NCI-H2196 (cell line): ENCODE results near the gene PRKN.

Experiments used
- DNase-seq: peaks from one replicate; lab custom pipeline; 2025; ENCODE audit not compliant: unreplicated experiment; lab: John Stamatoyannopoulos, UW

PRKN gene

GRCh38 chr6:161442420-161442819, 1285.1 kb downstream of the PRKN start:
- no peak for DNase-seq

GRCh38 chr6:161440299-161440698, 1287.3 kb downstream of the PRKN start:
- no peak for DNase-seq

DNA sequence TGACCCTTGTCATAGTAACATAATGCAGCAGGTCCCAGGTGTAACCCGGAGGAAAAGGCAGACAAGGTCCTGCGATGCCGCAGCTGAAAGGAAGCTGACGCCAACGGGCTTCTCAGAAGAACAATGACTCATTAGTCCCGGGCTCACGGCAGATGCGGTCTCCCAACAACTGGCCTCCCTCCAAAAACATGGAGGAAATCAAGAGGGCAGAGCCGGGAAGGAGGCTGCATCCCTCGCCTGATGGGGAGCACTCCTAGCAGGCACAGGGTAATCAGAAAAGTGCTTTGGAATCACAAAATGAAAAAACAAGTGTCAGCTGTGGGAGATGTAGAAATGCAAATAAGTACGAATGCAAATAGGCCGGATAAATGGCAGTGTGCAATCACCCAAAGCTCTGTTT, 1288.5 kb downstream of the PRKN start:
- peak; percentile 41 for DNase-seq

GRCh38 chr6:161438430-161439030, 1289.0 kb downstream of the PRKN start:
- DNase-seq: no peak

DNA sequence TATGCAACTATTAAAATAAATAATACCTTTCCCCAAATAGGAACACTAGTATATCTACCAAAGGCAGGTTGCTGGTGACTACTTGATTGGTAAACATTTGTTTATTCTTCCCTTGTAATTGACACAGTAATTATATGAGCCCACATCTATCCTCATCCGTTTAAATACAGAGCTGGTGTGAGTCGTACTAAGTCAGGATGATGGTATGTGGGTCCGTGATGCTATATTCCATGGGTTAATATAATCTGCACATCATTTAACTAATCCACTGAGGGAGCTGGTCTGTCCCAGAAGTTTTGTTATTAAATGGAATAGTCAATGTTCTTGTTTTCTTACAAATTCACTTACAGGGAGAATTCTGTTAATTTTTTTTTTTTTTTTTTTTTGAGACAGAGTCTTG, 1289.7 kb downstream of the PRKN start:
- DNase-seq: no peak

DNA sequence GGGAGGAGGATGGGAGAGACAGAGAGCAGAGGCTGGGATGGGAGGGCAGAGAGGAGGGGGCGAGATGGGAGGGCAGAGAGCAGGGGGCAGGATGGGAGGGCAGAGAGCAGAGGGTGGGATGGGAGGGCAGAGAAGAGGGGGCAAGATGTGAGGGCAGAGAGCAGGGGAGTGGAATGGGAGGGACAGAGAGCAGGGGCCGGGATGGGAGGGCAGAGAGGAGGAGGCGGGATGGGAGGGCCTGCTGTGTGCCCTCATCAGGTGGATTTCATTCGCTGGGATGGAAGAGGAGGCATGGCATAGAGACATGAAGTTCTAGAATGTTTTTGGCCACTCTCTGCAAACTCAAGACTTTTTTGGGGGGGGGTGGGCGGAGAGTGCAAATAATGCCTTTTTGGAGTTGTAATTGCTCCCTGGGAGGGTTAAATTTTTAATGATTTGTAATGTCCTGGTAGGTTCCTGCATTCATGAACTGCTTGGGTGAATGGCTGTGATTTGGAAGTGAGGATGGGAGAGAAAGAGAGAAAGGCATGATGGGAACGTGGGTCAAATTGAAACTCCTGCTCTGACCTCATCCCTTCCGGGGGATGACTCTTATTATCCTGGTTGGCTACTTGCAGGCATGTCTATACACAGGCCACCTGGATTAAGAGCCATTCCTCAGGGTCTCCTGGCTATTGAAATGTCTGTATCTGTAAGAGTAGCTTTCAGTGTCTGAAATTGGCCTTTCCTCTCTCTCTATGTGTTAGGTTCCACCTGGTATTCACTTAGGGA, 1291.3 kb downstream of the PRKN start:
- no peak for DNase-seq

DNA sequence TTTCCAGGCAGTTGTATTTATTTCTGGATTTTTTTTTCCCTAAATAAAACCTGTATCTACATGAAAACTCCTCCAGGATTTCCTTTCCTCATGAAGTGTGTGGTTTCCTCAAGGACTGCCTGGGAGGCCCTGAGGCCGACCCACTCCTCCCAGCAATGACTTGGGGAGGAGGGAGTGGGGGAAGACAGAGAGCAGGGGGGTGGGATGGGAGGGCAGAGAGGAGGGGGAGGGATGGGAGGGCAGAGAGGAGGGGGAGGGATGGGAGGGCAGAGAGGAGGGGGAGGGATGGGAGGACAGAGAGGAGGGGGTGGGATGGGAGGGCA, 1291.9 kb downstream of the PRKN start:
- DNase-seq: no peak

- DNase-seq: no peak
Measured at GRCh38 chr6:161434921-161435747, 1292.4 kb downstream of the PRKN start.

GRCh38 chr6:161434350-161434749, 1293.2 kb downstream of the PRKN start:
- no peak for DNase-seq

DNA sequence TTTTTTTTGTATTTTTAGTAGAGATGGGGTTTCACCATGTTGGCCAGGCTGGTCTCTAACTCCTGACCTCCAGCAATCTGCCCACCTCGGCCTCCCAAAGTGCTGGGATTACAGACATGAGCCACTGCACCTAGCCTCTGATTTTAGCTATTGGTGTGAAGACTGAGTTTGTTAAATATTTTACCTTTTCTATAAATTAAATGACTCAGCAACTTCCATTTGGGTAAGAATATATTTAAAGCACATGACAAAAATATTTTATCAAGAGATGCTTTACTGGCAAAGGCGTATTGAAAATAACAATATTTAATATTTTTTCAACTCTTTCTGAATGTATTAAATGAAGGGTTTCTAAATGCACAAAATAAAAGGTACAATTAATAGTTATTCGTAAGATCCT, 1295.0 kb downstream of the PRKN start:
- no peak for DNase-seq

DNA sequence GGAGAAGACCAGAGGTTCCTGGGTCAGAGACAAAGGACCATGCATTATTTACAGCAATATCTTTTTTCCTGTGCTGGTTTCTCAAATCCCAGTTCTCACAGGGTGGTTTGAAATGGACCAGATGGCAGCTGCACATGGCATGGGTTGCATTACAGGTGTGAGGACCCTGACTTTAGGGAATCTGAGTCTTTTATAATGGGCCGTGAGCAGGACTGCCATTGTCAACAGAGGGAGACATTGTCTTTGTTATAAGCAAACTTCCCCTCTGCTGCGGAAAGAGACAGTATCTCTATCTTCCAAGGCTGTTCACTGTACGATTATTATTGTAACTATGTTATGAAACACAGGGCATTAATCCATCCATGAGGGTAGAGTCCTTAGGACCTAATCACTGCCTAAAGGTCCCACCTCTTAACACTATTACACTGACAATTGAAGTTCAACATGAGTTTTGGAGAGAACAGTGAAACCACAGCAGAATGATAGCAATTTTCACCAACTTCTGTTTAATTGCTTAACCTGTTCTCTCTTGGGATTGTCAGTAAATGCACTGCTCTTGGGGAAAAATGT, 1297.6 kb downstream of the PRKN start:
- no peak for DNase-seq

DNA sequence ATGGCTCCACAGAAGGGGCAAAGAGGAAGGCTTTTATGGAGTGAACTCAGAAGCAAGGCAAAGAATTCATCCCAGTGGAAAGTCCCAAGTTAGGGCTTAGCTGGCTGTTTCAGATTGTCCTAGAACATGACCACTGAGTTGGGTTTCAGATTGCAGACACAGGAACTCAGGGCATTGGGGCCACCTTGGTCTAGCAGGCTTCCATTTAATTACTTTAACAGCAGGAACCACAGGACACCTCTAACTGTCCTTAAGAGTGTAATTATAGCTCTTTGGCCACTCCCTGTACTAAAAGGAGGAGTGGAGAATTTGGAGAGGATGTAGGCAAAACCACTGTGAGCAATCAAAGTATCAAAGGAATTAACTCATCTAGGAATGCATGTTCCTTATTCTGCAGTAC, 1303.1 kb downstream of the PRKN start:
- DNase-seq: no peak

- DNase-seq: no peak
Measured at GRCh38 chr6:161422710-161423680, 1304.6 kb downstream of the PRKN start.

- DNase-seq: peak; percentile 29
Measured at GRCh38 chr6:161418463-161418945, 1309.1 kb downstream of the PRKN start.

GRCh38 chr6:161417717-161418462, 1309.7 kb downstream of the PRKN start:
- DNase-seq: no peak

DNA sequence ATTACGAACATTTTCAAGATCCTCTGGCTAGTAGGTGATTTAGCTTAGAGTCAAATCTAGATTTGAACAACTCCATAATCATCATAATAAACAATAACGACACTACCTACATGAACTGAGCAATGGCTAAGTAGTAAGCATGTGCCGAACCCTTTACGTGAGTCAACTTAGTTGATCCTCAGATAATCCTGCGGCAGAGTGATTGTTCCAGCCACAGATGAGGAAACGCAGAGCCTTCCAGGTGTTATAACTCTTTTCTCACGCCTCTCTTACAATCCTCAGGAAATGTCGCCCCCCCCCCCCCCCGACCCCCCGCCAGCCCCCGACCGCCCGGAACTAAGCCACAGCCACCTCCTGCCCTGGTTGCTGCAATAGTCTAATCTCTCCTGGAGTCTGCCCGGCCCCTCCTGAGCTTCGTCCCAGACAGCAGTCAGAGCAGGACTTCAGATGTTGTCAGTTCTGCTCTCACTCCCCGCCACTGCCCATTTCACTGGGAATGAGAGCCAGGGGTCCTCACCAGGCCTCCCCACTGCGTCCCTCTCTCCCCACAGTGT, 1312.2 kb downstream of the PRKN start:
- no peak for DNase-seq

GRCh38 chr6:161414707-161415106, 1312.9 kb downstream of the PRKN start:
- DNase-seq: no peak

- DNase-seq: no peak
Measured at GRCh38 chr6:161414180-161414579, 1313.4 kb downstream of the PRKN start.

DNA sequence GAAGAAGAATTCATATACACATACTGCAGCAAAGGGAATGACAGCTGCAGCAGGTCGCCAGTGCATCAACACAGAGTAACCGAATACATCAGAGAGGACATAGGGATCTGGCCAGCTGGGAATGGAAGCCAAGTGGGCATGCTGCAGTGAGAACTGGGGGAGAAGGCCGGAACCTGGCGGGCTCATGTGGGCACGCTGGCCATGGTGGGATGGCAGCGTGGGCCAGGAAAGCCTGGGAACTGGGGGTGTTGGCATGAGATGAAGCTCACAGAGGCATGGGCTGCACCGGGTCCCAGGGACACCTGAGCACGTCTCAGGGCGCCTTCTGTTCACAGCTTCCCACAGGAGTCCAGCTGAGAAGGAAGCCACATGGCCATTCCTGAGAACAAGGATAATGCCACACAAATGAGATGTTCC, 1314.2 kb downstream of the PRKN start:
- DNase-seq: no peak
